GM10266 (cell line): ENCODE measurements around the gene TSACC.
A peak's percentile ranks its signal among the peaks of the same experiment; 100 is the strongest.

Source experiments
- DNase-seq: peaks from one replicate; pipeline ENCODE4 v3.0.0; 2012; ENCODE audit errors: extremely low spot score
- CTCF ChIP-seq: IDR thresholded peaks from 2 replicates; pipeline ENCODE4 v1.5.1; 2012; ENCODE audit warnings: mild to moderate bottlenecking, low read depth; ENCODE audit not compliant: control insufficient read depth, insufficient read depth; ENCODE audit errors: missing control alignments

Gene TSACC

GRCh38 chr1:156376958-156377919 lies 38.9 kb downstream of the TSACC start:
- no peak for TF ChIP-seq CTCF
- DNase-seq = no peak

- no peak for TF ChIP-seq CTCF
- DNase-seq = no peak
Observed at GRCh38 chr1:156378557-156378956, 40.2 kb downstream of the TSACC start.

- no peak for TF ChIP-seq CTCF
- no peak for DNase-seq
Observed at GRCh38 chr1:156379420-156380165, 41.3 kb downstream of the TSACC start.

GRCh38 chr1:156382561-156382960 lies 44.2 kb downstream of the TSACC start:
- DNase-seq = no peak
- no peak for TF ChIP-seq CTCF

- DNase-seq = peak; percentile 88
Observed at GRCh38 chr1:156383023-156383422, 44.7 kb downstream of the TSACC start.

GRCh38 chr1:156384007-156384406 lies 45.7 kb downstream of the TSACC start:
- no peak for DNase-seq
- TF ChIP-seq CTCF = no peak

More at GRCh38 chr1:156383023-156383422, 44.7 kb downstream of the TSACC start:
- peak; percentile 92 for TF ChIP-seq CTCF
